Colonic mucosa (tissue), 4 donors: ENCODE measurements around the gene DISC1. TPM values are rescaled to one million over a fixed set of nuclear protein-coding genes. Genes with fewer than 3 reads are reported as not detected.
"Not testable (repeated sequence)": the region's sequence is repeated elsewhere in the genome, so short reads cannot be mapped to it uniquely, and the experiment has no call there.

Experiments used
- DNase-seq: peaks from one replicate; pipeline ENCODE4 v3.0.0-alpha.2; 2020
- H3K27ac ChIP-seq: fragments of 200-600 bp; one replicate; pipeline ENCODE4 v1.8.0; 2021
- H3K27me3 ChIP-seq: fragments of 200-600 bp; one replicate; pipeline ENCODE4 v1.8.0; 2021
- H3K36me3 ChIP-seq: fragments of 200-600 bp; one replicate; pipeline ENCODE4 v1.8.0; 2021
- H3K4me1 ChIP-seq: fragments of 200-600 bp; one replicate; pipeline ENCODE4 v1.8.0; 2021; ENCODE audit warnings: mild to moderate bottlenecking
- H3K4me3 ChIP-seq: fragments of 200-600 bp; one replicate; pipeline ENCODE4 v1.8.0; 2021
- H3K9ac ChIP-seq, 2 donors: one replicate each; pipeline ENCODE4 v1.7.0; 2013; ENCODE audit warnings: control low read depth in 2 of 2, low read depth in 2 of 2, low read length in 2 of 2
- H3K9me3 ChIP-seq: fragments of 200-600 bp; one replicate; pipeline ENCODE4 v1.8.0; 2021
- intact Hi-C: fragments of 100-400 bp; cut with DNase I; formaldehyde crosslinking; loops from one replicate; pipeline ENCODE4 v1.14.1; 2022
- total RNA-seq, 2 donors: library from RNA; stranded (reverse); fragmentation: NEBNext Ultra II Directional in 1 of 2; extraction: Animal tissue kit (Norgen Biotek cat#: 25700) in 1 of 2; gene quantifications; one replicate each; pipeline ENCODE4 v1.2.1, GENCODE V29; 2021
- TF ChIP-seq, protein P1 (sequence below): fragments of 200-600 bp; IDR thresholded peaks from one replicate; pipeline ENCODE4 v1.8.0; 2022; ENCODE audit warnings: antibody characterized with exemption, mild to moderate bottlenecking
- donor health status: healthy.
- donor health status: DM: no; HTN: no; CAD: no.
- donor health status: DM: no; HTN: no; CAD: no.

Gene DISC1
- total RNA-seq, 2 donors from 2014 or later, result 3.4 to 5.3 TPM

- H3K36me3 ChIP-seq, result no peaks in the 10 kb centered on the region
- no peaks in the 10 kb centered on the region for H3K9me3 ChIP-seq
- H3K4me3 ChIP-seq, result no peak overlapping the region
- DNase-seq, result no peak
- H3K27ac ChIP-seq, result no peak overlapping the region
- TF ChIP-seq, protein P1, sequence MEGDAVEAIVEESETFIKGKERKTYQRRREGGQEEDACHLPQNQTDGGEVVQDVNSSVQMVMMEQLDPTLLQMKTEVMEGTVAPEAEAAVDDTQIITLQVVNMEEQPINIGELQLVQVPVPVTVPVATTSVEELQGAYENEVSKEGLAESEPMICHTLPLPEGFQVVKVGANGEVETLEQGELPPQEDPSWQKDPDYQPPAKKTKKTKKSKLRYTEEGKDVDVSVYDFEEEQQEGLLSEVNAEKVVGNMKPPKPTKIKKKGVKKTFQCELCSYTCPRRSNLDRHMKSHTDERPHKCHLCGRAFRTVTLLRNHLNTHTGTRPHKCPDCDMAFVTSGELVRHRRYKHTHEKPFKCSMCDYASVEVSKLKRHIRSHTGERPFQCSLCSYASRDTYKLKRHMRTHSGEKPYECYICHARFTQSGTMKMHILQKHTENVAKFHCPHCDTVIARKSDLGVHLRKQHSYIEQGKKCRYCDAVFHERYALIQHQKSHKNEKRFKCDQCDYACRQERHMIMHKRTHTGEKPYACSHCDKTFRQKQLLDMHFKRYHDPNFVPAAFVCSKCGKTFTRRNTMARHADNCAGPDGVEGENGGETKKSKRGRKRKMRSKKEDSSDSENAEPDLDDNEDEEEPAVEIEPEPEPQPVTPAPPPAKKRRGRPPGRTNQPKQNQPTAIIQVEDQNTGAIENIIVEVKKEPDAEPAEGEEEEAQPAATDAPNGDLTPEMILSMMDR, result no peak
- no peak overlapping the region for H3K9ac ChIP-seq
- no peaks in the 10 kb centered on the region for H3K27me3 ChIP-seq
- H3K4me1 ChIP-seq, result no peaks in the 10 kb centered on the region
- intact Hi-C loops, result no loop called here
Observed at GRCh38 chr1:231584117-231584516, 42.5 kb upstream of the DISC1 start.

GRCh38 chr1:231584921-231585320 is 41.7 kb upstream of the DISC1 start:
- Histone ChIP-seq H3K27ac (no peak overlapping the region), H3K36me3 (no peaks in the 10 kb centered on the region), H3K9me3 (no peaks in the 10 kb centered on the region), H3K4me1 (no peaks in the 10 kb centered on the region), H3K27me3 (no peaks in the 10 kb centered on the region), H3K4me3 (no peak overlapping the region), H3K9ac (no peak overlapping the region)
- no peak for DNase-seq
- TF ChIP-seq, protein P1, result no peak
- intact Hi-C loops, result no loop called here

DNA sequence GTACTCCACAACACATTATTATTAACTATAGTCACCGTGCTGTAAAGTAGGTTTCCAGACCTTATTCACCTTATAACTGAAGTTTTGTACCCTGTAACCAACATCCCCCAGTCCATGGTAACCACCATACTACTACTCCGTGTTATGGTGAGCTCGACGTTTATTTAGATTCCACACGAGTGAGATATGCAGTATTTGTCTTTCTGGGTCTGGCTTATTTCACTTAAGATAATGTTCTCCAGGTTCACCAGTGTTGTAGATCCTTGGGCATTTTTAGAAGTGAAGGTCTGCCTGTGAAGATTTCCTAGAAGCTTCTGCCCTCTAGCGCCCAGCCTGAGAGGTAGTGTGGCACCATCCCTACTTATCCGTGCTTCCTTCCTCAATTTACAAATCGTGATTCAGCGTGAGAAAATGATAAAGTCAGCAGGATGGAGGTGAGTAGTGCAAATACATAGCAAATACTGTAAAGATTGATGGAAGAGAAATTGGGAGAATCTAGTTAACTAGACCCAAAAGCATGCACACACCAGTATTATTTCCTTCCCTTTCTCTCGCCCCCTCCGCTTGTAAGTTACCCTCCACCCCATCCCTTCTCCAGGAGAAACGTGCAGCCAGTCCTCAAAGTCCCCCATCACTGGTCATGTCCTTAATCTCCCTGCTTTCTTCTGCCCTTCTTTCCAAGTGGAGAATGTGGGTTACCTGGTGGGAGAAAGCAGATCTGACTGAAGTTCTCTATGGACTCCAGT is 36.0 kb upstream of the DISC1 start:
- Histone ChIP-seq H3K36me3 (no peaks in the 10 kb centered on the region), H3K4me1 (no peaks in the 10 kb centered on the region), H3K9ac (no peak overlapping the region), H3K4me3 (no peak overlapping the region), H3K9me3 (no peaks in the 10 kb centered on the region), H3K27me3 (no peaks in the 10 kb centered on the region), H3K27ac (no peak overlapping the region)
- TF ChIP-seq, protein P1, result peak; percentile 65
- intact Hi-C loops, result loop anchor here (2.0 kb wide), 1 partner anchor 234 kb away; no protein-coding TSS in a partner anchor
- DNase-seq, result peak; percentile 52

- no peaks in the 10 kb centered on the region for H3K27me3 ChIP-seq
- H3K9me3 ChIP-seq, result no peaks in the 10 kb centered on the region
- no peak overlapping the region for H3K4me3 ChIP-seq
- no peak overlapping the region for H3K27ac ChIP-seq
- DNase-seq, result no peak
- intact Hi-C loops, result loop anchor here (2.0 kb wide), 1 partner anchor 235 kb away; no protein-coding TSS in a partner anchor
- TF ChIP-seq, protein P1, result no peak
- no peak overlapping the region for H3K9ac ChIP-seq
- no peaks in the 10 kb centered on the region for H3K36me3 ChIP-seq
- no peaks in the 10 kb centered on the region for H3K4me1 ChIP-seq
Observed at GRCh38 chr1:231591466-231591865, 35.1 kb upstream of the DISC1 start.

GRCh38 chr1:231592809-231593208 is 33.8 kb upstream of the DISC1 start:
- Histone ChIP-seq H3K4me3 (no peak overlapping the region), H3K27me3 (no peaks in the 10 kb centered on the region), H3K4me1 (no peaks in the 10 kb centered on the region), H3K27ac (no peak overlapping the region), H3K9ac (no peak overlapping the region), H3K36me3 (no peaks in the 10 kb centered on the region), H3K9me3 (no peaks in the 10 kb centered on the region)
- TF ChIP-seq, protein P1, result no peak
- no peak for DNase-seq
- intact Hi-C loops, result no loop called here

DNA sequence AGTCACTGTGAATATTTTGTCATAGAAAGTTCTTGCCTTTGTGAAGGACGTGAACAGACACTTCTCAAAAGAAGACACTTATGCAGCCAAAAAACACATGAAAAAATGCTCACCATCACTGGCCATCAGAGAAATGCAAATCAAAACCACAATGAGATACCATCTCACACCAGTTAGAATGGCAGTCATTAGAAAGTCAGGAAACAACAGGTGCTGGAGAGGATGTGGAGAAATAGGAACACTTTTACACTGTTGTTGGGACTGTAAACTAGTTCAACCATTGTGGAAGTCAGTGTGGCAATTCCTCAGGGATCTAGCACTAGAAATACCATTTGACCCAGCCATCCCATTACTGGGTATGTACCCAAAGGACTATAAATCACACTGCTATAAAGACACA is 33.3 kb upstream of the DISC1 start:
- H3K36me3 ChIP-seq, H3K4me3 ChIP-seq, H3K27ac ChIP-seq, DNase-seq, intact Hi-C loops, H3K9ac ChIP-seq, H3K27me3 ChIP-seq, H3K9me3 ChIP-seq, H3K4me1 ChIP-seq: not testable (repeated sequence)
